Stimulated activated CD8-positive, alpha-beta memory T cell treated with anti-CD3 and anti-CD28 coated beads, Interleukin-12 subunit alpha, Interleukin-12 subunit beta, amount 100 ng/mL, for 4 hours (primary cell): ENCODE measurements around the gene FOXP3.

ENCODE experiments used
- DNase-seq: peaks from one replicate; pipeline ENCODE4 v3.0.0-alpha.2; 2020; ENCODE audit warnings: low read depth

Gene FOXP3

DNA sequence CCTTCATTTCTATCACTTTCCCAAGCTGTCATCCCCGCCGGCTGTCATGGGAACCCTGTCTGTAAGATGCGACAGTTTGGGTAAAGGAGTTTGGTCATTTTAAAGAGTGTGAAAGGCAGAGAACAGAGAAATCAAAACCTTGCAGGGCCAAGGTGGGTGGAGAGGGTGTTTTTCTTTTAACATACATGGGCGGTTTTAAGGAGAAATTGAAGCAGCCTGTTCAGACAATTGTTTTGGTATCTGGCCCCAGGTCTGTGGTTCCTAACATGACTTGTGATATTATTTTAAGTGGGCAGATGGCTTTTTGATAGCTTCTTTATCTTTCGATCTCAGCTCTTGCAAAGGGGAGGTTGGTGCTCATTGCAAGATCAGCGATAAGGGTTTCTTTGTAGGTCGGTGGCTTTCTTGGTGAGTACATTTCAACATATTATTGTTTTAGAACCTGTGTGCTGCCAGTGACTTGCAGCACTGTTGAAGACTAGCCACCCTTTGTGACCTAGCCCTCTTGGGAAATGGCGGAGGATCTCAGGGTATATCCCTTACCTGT is 8.7 kb upstream of the FOXP3 start:
- DNase-seq = no peak

DNA sequence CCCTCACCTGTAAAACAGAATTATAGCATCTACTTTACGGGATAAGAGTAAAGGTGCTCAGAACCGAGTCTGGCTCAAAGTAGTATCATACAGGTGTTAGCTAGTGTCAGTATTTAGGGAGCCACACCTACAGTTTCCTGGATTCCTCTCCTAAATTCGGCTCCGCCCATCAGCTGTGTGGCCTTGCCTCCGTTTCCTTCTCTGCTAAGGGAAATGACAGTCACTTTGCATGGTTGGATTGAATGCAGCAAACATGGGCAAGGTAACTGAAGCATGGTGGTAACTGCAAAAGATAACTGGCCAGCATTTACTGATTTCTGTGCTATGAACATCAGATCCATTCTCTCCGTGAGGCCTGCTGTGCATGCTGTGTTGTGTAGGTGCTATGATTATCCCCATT is 7.9 kb upstream of the FOXP3 start:
- no peak for DNase-seq

DNA sequence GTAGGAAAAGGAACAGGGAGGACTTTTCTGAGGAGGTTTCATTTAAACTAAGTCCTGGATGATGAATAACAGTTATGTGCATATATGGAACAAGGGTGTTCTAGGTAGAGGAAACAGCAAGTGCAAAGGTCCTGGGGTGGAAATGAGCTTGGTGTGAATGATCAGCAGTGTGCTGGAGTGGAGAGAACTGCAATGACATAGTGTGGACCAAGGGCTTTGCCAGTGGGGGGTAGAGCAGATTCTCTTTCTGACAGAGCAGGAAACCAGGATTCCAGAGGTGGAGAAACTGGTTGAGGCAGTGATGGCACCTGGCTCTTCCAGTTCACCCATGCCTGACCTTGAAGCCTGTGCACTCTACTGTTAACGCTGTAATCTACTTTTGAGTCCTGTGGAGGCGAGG is 6.8 kb upstream of the FOXP3 start:
- DNase-seq = no peak

- DNase-seq = no peak
These were observed 5.9 kb upstream of the FOXP3 start for GRCh38 chrX:49270249-49270921.

DNA sequence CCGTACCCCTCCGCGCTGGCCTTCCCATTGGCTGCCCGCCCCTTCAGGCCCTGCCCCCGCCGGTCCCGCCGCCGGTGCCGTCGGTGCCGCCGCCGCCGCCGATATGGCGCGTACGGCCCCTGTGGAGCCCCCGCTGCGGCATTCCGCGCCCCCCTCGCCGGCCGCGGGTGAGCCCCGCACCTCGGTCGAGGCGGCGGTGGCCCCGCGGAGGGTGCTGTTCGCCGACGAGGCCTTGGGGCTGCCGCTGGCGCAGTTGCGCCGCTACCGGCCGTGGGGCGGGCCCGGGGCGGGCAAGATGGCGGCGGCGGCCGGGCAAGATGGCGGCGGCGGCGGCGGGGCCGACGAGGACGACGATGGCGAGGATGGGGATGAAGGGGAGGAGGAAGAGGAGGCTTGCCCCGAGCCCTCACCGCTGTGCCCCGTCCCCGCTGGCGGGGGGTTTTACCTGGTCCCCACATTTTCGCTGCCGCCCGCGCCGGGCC is 5.3 kb upstream of the FOXP3 start, which contains the start of gene PPP1R3F:
TSS of gene PPP1R3F (plus strand) at position 27 of the 482 bp plus-strand sequence. CDS start at position 104, 77 bp downstream.
- DNase-seq = no peak

DNA sequence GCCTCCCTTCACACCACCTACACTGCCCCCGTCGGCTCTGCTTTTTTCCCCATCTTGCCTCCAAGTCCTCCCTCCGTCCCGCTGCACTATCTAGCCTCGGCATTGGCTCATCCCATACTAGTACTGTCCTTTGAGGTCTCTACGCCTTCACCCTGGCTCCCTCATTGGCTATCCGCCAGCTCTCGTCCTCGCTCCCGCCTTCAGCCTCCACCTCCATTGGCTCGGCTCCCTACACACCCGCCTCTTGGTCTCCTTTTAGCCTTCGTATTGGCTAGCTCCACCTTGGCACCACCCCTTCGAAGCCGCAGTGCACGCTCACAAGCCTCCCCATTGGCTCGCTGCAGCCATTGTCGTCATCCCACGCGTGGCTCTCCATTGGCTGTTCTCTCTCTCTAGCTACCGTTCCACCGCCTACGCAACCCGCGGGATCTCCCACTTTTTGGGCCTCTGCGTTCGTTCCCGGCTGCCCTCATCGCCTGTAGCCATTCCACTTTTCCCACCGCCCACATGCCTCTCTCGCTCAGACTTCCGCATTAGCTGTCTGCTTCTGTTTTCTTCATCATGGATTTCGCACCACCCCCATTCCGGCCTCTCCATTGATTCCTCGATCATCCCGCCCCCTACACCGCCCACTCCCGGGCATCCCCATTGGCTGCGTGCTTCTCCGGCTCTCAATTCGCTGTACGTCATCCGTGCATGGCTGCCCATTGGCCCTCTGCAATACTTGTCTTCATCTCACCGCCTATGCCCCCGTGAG is 4.7 kb upstream of the FOXP3 start:
- DNase-seq = peak; percentile 82

GRCh38 chrX:49268702-49269009 is 4.1 kb upstream of the FOXP3 start:
- DNase-seq = no peak

DNA sequence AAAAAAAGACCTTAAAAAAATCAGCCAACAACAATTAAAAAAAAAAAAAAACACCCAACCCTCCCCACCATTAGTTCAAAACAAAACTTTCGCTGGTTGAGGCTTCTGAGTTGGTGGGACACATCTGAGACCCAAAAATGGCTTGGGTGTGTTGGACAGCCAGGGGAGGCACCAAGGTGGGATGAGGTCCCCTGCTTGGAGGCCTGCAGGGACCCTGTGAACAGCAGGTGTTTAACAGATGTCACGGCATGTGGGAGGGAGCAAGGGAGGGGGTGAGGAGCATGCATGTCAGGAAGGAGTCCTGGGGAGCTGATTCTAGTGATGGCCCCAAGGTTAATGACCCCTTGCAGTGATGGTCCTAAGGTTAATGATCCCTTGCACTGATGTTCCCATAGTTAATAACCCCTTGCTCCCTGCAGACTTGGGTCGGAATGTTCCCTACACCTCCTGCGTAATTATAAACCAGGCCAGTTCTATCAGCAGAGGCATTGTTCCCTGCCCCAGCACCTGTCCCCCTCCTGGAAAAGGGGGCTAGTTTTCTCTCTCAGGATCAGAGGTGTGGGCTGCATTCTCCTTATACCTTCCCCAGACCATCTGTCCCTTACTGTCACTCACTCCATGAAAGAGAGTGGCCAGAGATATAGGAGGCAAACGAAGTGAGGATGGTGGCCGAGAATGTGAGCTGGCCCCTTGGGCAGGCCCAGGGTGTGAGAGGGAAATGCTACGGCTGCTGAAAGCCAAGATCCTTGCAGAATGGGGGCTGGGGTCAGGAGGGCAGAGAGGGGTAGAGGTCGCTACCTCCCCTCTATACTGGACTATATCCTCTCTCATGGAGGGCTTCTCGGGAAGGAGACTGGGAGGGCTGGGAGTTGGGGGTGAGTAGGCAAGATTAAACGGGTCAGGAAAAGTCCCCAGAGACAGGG is 2.3 kb upstream of the FOXP3 start:
- no peak for DNase-seq

GRCh38 chrX:49263631-49264030 is 879 bp downstream of the FOXP3 start:
- no peak for DNase-seq

GRCh38 chrX:49262603-49263002 is 1.9 kb downstream of the FOXP3 start:
- no peak for DNase-seq

GRCh38 chrX:49260221-49260985 is 4.1 kb downstream of the FOXP3 start:
- DNase-seq = no peak

DNA sequence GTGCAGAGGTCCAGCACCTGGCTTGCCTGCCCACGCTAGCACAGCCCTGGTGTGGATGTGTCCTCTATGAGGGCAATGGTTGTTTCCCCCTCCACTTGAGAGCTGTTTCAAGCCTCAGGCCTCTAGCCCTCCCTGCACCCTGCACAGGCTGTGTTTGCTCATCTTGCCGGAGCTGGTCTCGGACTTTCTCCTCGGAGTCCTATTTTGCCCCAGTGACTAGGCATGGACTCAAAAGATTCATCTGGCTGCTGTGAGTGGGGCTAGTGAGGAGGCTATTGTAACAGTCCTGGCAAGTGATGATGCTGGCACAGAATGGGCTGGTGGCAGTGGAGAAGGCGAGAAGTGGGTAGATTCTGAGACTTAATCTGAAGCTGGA is 5.8 kb downstream of the FOXP3 start:
- DNase-seq = no peak

DNA sequence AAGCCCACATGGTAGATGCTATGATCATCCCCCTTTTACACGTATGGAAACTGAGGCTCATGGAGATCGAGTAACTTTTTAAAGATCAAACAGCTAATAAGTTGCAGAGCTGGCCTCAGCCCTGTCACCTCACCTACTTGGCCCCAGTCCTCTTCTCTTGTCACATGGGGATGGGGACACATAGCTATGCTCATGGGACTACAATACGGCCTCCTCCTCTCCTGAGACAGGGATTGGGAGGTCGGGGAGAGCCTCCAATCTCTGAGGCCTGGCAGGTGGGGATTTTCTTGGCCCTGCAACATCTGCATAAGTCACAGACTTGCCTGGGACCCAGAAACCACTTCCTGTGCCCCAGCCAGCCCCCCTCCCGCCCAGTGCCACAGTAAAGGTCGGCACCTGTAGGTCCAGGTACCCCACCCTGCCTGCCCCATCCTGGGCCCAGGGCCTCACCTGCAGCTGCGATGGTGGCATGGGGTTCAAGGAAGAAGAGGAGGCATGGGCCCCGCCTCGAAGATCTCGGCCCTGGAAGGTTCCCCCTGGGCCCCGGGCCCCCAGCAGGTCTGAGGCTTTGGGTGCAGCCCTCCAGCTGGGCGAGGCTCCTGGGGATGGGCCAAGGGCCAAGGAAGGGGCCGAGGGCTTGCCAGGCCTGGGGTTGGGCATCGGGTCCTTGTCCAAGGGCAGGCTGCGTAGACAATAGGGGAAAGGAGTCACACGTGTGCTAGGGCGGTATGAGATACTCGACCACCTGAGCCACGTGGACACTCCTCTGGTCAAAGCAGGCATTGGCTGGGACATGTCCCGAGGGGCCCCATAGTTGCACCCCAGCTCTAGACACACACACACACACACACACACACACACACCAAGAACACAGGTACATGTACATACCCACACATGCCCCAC is 6.4 kb downstream of the FOXP3 start:
- no peak for DNase-seq

- no peak for DNase-seq
These were observed 7.3 kb downstream of the FOXP3 start for GRCh38 chrX:49257074-49257790.

GRCh38 chrX:49256268-49256995 is 8.1 kb downstream of the FOXP3 start:
- no peak for DNase-seq

DNA sequence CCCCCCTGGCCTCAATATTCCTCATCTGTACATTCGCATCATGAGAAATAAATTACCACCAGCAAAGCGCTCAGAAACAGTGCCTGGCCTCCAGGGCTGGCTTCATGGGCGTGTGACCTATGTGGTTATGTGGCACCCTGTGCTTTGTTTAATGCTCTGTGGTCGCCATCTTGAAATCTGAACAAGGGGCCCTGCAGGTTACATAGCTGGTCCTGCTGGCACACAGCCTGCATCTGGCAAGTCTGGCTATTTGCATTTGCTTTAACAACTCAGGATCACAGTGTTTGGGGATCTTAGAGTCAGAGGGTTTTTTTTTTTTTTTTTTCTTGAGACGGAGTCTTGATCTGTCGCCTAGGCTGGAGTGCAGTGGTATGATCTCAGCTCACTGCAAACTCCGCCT is 9.9 kb downstream of the FOXP3 start:
- DNase-seq = no peak

DNA sequence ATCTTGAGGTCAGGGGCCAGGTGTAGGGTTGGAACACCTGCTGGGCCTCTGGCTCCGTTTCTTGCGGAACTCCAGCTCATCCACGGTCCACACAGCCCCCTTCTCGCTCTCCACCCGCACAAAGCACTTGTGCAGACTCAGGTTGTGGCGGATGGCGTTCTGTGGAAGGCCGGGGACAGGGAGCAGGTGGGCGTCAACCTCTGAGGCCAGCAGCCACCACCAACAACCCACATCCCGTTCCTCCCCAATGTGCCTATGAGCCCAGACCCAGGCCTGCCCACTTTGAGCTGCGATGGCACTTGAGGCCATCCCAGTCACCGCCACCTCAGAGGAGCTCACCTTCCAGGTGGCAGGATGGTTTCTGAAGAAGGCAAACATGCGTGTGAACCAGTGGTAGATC is 13.2 kb downstream of the FOXP3 start:
- DNase-seq = no peak

DNA sequence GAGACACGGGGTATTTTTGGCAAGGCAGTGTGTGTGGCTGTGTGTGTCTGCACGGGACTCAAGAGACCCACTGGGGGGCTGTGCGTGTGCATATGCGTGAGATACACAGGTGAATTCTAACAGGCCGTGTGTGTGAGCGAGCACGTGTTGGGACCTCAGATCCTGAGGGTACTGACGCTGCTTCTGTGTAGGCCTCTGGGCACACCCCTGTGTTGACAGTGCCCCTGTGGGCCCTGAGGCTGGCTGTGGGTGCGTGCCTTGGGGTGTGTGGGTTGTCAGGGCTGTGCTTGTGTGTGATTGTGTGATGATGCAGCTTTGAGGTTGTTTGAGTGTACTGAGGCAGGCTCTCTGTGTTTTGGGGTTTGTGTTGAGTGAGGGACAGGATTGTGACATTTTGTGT is 13.9 kb downstream of the FOXP3 start:
- DNase-seq = no peak

DNA sequence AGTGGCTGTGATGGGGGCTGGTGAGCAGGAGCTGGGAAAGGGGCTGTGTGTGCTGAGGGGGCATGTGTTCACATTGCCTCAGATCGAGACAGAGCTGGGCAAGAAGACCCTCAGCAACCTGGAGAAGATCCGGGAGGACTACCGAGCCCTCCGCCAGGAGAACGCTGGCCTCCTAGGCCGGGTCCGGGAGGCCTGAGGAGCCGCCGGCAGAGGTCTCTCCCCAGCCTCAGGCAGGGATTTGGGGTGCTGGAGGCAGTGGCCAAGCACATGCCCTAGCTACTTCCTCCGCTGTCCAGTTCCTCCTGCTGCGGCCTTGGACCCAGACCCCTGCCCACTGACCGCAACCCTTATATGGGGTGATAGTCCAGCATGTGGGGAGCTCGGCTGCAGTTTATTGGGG is 14.4 kb downstream of the FOXP3 start:
- no peak for DNase-seq
